OCI-LY7 (cell line): ENCODE data around the gene DEPDC1B. TPM values are rescaled to one million over a fixed set of nuclear protein-coding genes. Genes with fewer than 3 reads are reported as not detected.
"Not testable (repeated sequence)": the region's sequence is repeated elsewhere in the genome, so short reads cannot be mapped to it uniquely, and the experiment has no call there.

Experiments
- BruUV-seq: library from RNA; stranded (reverse); fragments of 400-500 nt; replicated peaks from 2 replicates; lab custom pipeline; 2021; lab: Mats Ljungman, UMichigan
- CTCF ChIA-PET: fragments of 300-600 bp; sonication (Branson Sonifier 250); formaldehyde crosslinking; loops from one replicate; lab custom pipeline; 2022; ENCODE audit warnings: antibody characterized with exemption; ENCODE audit not compliant: unreplicated experiment; lab: Charles Lee
- POLR2A ChIA-PET: fragments of 300-600 bp; sonication (Branson Sonifier 250); formaldehyde crosslinking; loops from one replicate; lab custom pipeline; 2022; ENCODE audit warnings: antibody characterized with exemption; lab: Charles Lee
- DNase-seq: peaks from one replicate; pipeline ENCODE4 v3.0.0-alpha.2; 2015; ENCODE audit warnings: low spot score
- H2AFZ ChIP-seq: fragments of 200-600 bp; sonication (generic), shearing (Covaris generic); 2 replicates; pipeline ENCODE4 v1.6.1; 2014; ENCODE audit warnings: mild to moderate bottlenecking, antibody characterized with exemption, low read length, moderate library complexity
- H3K27ac ChIP-seq: fragments of 200-600 bp; sonication (generic); 2 replicates; pipeline ENCODE4 v1.5.1; 2014; ENCODE audit warnings: mixed run types, low read depth, mild to moderate bottlenecking, moderate library complexity, low read length, inconsistent platforms; ENCODE audit not compliant: poor library complexity, severe bottlenecking
- H3K36me3 ChIP-seq: fragments of 200-600 bp; sonication (generic); 2 replicates; pipeline ENCODE4 v1.6.1; 2014; ENCODE audit warnings: mild to moderate bottlenecking, antibody characterized with exemption, low read length, moderate library complexity, mixed read lengths; ENCODE audit not compliant: insufficient read depth
- H3K4me1 ChIP-seq: fragments of 200-600 bp; sonication (generic); 2 replicates; pipeline ENCODE4 v1.5.1; 2014; ENCODE audit warnings: mild to moderate bottlenecking, low read length; ENCODE audit not compliant: insufficient read depth, poor library complexity, severe bottlenecking
- H3K4me2 ChIP-seq: fragments of 200-600 bp; sonication (generic); 2 replicates; pipeline ENCODE4 v1.6.1; 2014; ENCODE audit warnings: mild to moderate bottlenecking, low read length
- H3K4me3 ChIP-seq: fragments of 200-600 bp; sonication (generic); 2 replicates; pipeline ENCODE4 v1.5.1; 2014; ENCODE audit warnings: mild to moderate bottlenecking, low read depth, low read length; ENCODE audit not compliant: poor library complexity, severe bottlenecking
- H3K79me2 ChIP-seq: fragments of 200-600 bp; sonication (generic); 2 replicates; pipeline ENCODE4 v1.6.1; 2016; ENCODE audit warnings: low read depth, mild to moderate bottlenecking, low read length, moderate library complexity, mixed read lengths; ENCODE audit not compliant: insufficient read depth
- H3K9me2 ChIP-seq: fragments of 200-600 bp; sonication (generic); 2 replicates; pipeline ENCODE4 v1.6.1; 2016; ENCODE audit warnings: mild to moderate bottlenecking, low read length, mixed read lengths; ENCODE audit not compliant: insufficient read depth
- H3K9me3 ChIP-seq: fragments of 200-600 bp; sonication (generic); 2 replicates; pipeline ENCODE4 v1.6.1; 2014; ENCODE audit warnings: mild to moderate bottlenecking, mixed run types, low read length, mixed read lengths
- H4K20me1 ChIP-seq: fragments of 200-600 bp; sonication (generic); 2 replicates; pipeline ENCODE4 v1.6.1; 2014; ENCODE audit warnings: mild to moderate bottlenecking, antibody characterized with exemption, low read length, moderate library complexity, mixed read lengths; ENCODE audit not compliant: insufficient read depth
- CTCF ChIP-seq: fragments of 200-600 bp; sonication (generic); conservative IDR thresholded peaks from 2 replicates; pipeline ENCODE4 v1.5.1; 2014; ENCODE audit warnings: mild to moderate bottlenecking, antibody characterized with exemption, low read length, moderate library complexity, mixed read lengths
- EZH2phosphoT487 ChIP-seq: fragments of 200-600 bp; sonication (generic); IDR thresholded peaks from 2 replicates; pipeline ENCODE4 v1.6.1; 2018; ENCODE audit warnings: low read depth, borderline replicate concordance, mild to moderate bottlenecking, mixed run types, antibody characterized with exemption, low read length, moderate library complexity, mixed read lengths
- intact Hi-C: fragments of 100-400 bp; cut with micrococcal nuclease; formaldehyde crosslinking; loops from one replicate; pipeline ENCODE4 v1.10.0; 2022; ENCODE audit not compliant: unreplicated experiment
- total RNA-seq, 2 experiments: library from RNA; depleted of rRNA in 1 of 2; stranded (reverse); fragments of >200 nt in 1 of 2; shearing (Covaris generic) in 1 of 2; gene quantifications; 2 replicates each; pipeline ENCODE4 v1.2.3, GENCODE V29; 2014 to 2022

Gene DEPDC1B
- total RNA-seq, 2 experiments from 2014 or later = 43.7 to 47.6 TPM

DNA sequence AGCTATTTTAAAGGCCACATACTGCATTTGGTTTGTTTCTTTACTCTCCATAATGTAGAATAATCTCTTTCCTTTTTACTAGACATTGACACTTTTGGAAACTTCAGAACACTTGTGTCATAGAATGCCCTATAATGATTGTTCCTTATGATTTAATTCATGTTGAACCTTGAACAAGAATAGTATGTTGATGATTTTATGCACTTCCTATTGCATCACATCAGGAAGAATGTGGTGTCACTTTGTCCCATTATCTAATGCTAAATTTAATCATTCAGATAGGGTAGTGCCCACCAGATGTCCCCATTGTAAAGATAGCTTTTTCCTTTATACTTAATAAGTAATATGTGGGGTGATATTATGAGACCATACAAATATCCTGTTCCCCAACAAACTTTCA lies 19.4 kb upstream of the DEPDC1B start:
- ChIA-PET CTCF (no interaction called here), POLR2A (interaction anchor here (1.3 kb wide), 1 partner anchor 19 kb away, joined by 3 read pairs; the partner anchor contains the start of gene DEPDC1B)
- Histone ChIP-seq H3K27ac (no peak overlapping the region), H3K9me2 (no peaks in the 10 kb centered on the region), H3K4me2 (no peak overlapping the region), H4K20me1 (no peaks in the 10 kb centered on the region), H3K36me3 (no peaks in the 10 kb centered on the region), H3K79me2 (no peaks in the 10 kb centered on the region), H3K4me1 (no peaks in the 10 kb centered on the region), H3K4me3 (no peak overlapping the region), H2AFZ (no peak overlapping the region), H3K9me3 (no peaks in the 10 kb centered on the region)
- no peak for TF ChIP-seq EZH2phosphoT487
- no peak for TF ChIP-seq CTCF
- intact Hi-C loops = no loop called here
- BruUV-seq = no TSS peak
- DNase-seq = no peak

DNA sequence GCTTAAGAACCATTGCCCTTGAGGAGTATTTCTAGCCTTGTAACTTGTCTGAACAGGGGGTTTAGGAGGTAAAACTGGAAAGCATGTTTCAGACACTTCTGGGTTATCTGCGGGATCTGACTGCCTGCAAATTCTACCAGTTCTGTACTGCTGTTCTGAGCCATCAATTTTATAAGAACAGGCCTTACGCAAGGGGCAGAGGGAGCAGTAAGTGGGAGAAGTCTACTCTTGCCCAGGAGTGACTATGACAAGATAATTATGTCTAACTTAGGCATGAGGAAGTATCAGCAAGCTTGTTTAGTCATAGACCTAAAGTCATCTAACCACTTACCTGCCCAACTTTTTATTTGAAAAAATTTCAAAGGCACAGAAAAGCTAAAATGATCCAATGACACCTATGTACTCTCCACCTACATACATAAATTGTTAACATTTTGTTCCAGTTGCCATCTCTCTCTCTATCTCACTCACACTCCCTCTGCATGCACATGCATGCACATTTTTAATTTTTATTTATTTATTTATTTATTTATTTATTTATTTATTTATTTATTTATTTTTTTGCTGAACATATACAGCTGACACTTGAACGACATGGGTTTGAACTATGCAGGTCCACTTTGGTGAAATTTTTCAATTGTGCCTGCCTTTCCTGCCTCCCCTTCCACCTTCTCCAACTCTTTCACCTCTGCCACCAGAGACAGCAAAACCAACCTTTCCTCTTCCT lies 18.4 kb upstream of the DEPDC1B start:
- no peaks in the 10 kb centered on the region for H3K9me3 ChIP-seq

DNA sequence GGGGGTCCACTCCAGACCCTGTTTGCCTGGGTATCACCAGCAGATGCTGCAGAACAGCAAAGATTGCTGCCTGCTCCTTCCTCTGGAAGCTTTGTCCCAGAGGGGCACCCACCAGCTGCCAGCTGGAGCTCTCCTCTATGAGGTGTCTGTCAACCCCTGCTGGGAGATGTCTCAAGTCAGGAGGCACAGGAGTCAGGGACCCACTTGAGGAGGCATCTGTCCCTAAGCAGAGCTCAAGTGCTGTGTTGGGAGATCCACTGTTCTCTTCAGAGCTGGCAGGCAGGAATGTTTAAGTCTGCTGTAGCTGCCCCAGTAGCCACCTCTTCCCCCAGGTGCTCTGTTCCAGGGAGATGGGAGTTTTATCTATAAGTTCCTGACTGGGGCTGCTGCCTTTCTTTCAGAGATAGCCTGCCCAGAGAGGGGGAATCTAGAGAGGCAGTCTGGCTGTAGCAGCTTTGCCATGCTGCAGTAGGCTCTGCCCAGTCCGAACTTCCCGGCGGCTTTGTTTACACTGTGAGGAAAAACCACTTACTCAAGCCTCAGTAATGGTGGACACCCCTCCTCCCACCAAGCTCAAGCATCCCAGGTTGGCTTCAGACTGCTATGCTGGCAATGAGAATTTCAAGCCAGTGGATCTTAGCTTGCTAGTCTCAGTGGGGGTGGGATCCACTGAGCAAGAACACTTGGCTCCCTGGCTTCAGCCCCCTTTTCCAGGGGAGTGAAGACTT lies 15.4 kb upstream of the DEPDC1B start:
- DNase-seq, H3K27ac ChIP-seq, POLR2A ChIA-PET, H4K20me1 ChIP-seq, H3K9me3 ChIP-seq, H3K4me2 ChIP-seq, H3K4me3 ChIP-seq, H3K9me2 ChIP-seq, CTCF ChIA-PET, H3K79me2 ChIP-seq, BruUV-seq, H3K36me3 ChIP-seq, H2AFZ ChIP-seq, intact Hi-C loops, H3K4me1 ChIP-seq: not testable (repeated sequence)

More for the DNA sequence above, 18.4 kb upstream of the DEPDC1B start:
- ChIA-PET CTCF (no interaction called here), POLR2A (interaction anchor here (0.6 to 1.3 kb wide), 3 partner anchors 14 to 273 kb away, joined by 3 to 4 read pairs (median 3); partner anchors contain the start of gene DEPDC1B)
- Histone ChIP-seq H4K20me1 (no peaks in the 10 kb centered on the region), H3K4me1 (no peaks in the 10 kb centered on the region), H3K9me2 (no peaks in the 10 kb centered on the region), H3K4me2 (no peak overlapping the region), H2AFZ (no peak overlapping the region), H3K27ac (no peak overlapping the region), H3K79me2 (no peaks in the 10 kb centered on the region), H3K4me3 (no peak overlapping the region), H3K36me3 (no peaks in the 10 kb centered on the region)
- TF ChIP-seq CTCF (no peak), EZH2phosphoT487 (no peak)
- intact Hi-C loops = no loop called here
- no TSS peak for BruUV-seq
- DNase-seq = no peak
